ENCODE data around the gene ALDH3A2. TPM values are rescaled to one million over a fixed set of nuclear protein-coding genes. Genes with fewer than 3 reads are reported as not detected.

ALDH3A2 gene
- total and polyA plus RNA-seq, 2 donors (not counting 1 experiment from before 2014, with no cell fraction given) = 7.5 to 35.1 TPM

DNA sequence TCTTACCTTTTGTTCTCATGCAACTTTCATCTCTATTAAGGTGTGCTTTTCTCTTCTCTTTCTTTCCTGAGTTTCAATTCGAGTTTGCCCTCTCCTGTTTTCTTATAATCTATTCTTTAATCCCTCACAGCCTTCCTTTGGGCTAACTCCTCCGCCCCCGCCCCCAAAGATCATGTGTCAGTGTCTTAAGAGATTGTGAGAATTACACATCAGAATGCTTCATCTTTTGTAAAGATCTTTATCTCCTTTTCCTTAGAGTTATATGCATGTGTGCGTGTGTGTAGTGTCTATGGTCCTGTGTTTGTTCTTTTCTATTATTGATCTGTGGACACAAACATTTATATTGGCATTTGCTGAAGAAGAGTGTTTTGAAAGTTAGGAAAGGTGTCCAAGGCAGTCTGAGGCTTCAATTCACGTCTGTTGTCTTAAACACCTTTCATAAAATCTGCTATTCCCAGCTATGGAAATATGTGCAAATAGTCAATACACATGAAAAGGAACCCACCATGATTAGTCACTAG, 6.1 kb upstream of the ALDH3A2 start:
- Histone ChIP-seq H3K27ac (ENCODE audit: low read length in 2 of 2) (no peak overlapping the region), H4K20me1 (ENCODE audit: control insufficient read depth, insufficient read depth, low read length, poor library complexity, severe bottlenecking) (no peaks in the 10 kb centered on the region), H3K27me3 (replicated peaks in 1 of 4; ENCODE audit: control extremely low read depth in 1 of 4, control insufficient read depth in 3 of 4, insufficient read depth in 4 of 4, low read length in 3 of 4) (no peaks in the 10 kb centered on the region), H3K79me2 (ENCODE audit: control insufficient read depth, insufficient read depth, low read length) (no peaks in the 10 kb centered on the region), H3K9ac (ENCODE audit: low read length) (no peak overlapping the region), H3K4me1 (ENCODE audit: control insufficient read depth in 2 of 2, insufficient read depth in 2 of 2, low read length in 2 of 2) (peaks cover under 1 to 2% of the 10 kb centered on the region in 2 donors), H2AFZ (ENCODE audit: insufficient read depth, low read depth, low read length, poor library complexity, severe bottlenecking) (no peak overlapping the region), H3K4me2 (replicated peaks; ENCODE audit: low read depth, low read length, poor library complexity, severe bottlenecking) (no peak overlapping the region), H3K9me3 (ENCODE audit: control extremely low read depth in 1 of 3, control insufficient read depth in 2 of 3, insufficient read depth in 1 of 3, low read length in 2 of 3) (peaks cover 3 to 8% (median 5%) of the 10 kb centered on the region in 3 donors), H3K4me3 (ENCODE audit: control extremely low read depth in 1 of 5, extremely low read depth in 1 of 5, insufficient read depth in 1 of 5, low read depth in 2 of 5, low read length in 4 of 5) (no peak overlapping the region), H3K36me3 (replicated peaks in 1 of 2; ENCODE audit: control extremely low read depth in 1 of 2, control insufficient read depth in 1 of 2, extremely low read depth in 1 of 2, insufficient read depth in 2 of 2, low read length in 1 of 2) (no peaks in the 10 kb centered on the region)
- no peak overlapping the region for H3K4me3 Mint-ChIP-seq
- no peak overlapping the region for H3K27ac Mint-ChIP-seq
- peaks cover 8% of the 10 kb centered on the region for H3K4me1 Mint-ChIP-seq
- POLR2A ChIA-PET = interaction anchor here (0.7 kb wide), 1 partner anchor 17 kb away, joined by 3 read pairs; no protein-coding TSS in a partner anchor
- intact Hi-C loops (cut with micrococcal nuclease) = no loop called here
- WGBS (ENCODE audit: insufficient coverage) = no CpG with 5 or more reads among the region's 5 CpGs
- TF ChIP-seq EZH2 (IDR thresholded peaks at IDR 0.05; ENCODE audit: borderline replicate concordance, insufficient read depth, low read depth, low read length, poor library complexity, severe bottlenecking) = no peak
- TF ChIP-seq, protein P1, sequence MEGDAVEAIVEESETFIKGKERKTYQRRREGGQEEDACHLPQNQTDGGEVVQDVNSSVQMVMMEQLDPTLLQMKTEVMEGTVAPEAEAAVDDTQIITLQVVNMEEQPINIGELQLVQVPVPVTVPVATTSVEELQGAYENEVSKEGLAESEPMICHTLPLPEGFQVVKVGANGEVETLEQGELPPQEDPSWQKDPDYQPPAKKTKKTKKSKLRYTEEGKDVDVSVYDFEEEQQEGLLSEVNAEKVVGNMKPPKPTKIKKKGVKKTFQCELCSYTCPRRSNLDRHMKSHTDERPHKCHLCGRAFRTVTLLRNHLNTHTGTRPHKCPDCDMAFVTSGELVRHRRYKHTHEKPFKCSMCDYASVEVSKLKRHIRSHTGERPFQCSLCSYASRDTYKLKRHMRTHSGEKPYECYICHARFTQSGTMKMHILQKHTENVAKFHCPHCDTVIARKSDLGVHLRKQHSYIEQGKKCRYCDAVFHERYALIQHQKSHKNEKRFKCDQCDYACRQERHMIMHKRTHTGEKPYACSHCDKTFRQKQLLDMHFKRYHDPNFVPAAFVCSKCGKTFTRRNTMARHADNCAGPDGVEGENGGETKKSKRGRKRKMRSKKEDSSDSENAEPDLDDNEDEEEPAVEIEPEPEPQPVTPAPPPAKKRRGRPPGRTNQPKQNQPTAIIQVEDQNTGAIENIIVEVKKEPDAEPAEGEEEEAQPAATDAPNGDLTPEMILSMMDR (IDR thresholded peaks at IDR 0.05) = no peak
- peaks cover 5% of the 10 kb centered on the region for H3K9me3 Mint-ChIP-seq (ENCODE audit: insufficient read depth)
- CTCF ChIA-PET = no interaction called here
- DNase-seq = no peak
- peaks cover 10% of the 10 kb centered on the region for H3K27me3 Mint-ChIP-seq
- no peak for ATAC-seq (ENCODE audit: low read depth)

DNA sequence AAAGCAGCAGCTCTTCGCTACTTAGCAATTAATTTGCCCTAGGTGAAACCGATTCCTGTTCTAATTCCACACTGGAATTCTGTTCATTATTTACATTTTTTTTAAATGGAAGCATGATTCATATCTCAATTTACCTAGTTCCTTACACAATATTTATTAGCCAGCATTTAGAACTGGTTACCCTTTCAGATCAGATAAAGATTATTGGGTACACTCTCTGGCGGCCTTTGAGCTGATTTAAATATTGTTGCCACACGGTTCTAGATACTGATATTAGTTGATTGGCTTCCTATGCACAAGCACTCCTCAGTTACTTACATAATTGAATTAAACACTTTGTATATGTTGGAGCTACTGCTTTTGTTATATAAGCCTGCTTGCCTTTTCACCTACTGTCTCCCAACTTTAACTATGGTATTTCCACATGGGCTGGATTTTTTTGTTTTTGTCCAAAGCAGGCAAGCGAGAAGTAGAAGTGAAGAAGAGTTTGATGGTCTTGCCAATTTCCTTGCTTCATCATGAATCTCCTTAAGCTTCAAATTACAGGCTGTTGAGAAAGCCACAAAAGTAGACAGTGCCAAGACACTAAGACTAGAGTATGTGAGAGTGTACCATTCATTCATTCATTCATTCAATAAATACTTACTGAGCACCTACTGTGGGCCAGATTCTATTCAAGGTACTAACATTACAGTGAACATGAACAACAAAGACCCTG, 3.9 kb upstream of the ALDH3A2 start:
- ChIA-PET POLR2A (no interaction called here), CTCF (interaction anchor here (1.0 to 6.0 kb wide), 3 partner anchors 12 to 118 kb away, joined by 3 to 26 read pairs (median 4); no protein-coding TSS in a partner anchor)
- no peak overlapping the region for H2AFZ ChIP-seq (ENCODE audit: insufficient read depth, low read depth, low read length, poor library complexity, severe bottlenecking)
- peaks cover 12 to 18% of the 10 kb centered on the region in 2 donors for H3K4me1 ChIP-seq (ENCODE audit: control insufficient read depth in 2 of 2, insufficient read depth in 2 of 2, low read length in 2 of 2)
- WGBS (ENCODE audit: insufficient coverage) = no CpG with 5 or more reads among the region's 5 CpGs
- no peaks in the 10 kb centered on the region for H3K9me3 Mint-ChIP-seq (ENCODE audit: insufficient read depth)
- no peaks in the 10 kb centered on the region for H3K79me2 ChIP-seq (ENCODE audit: control insufficient read depth, insufficient read depth, low read length)
- peaks cover 6% of the 10 kb centered on the region for H3K27me3 Mint-ChIP-seq
- no peaks in the 10 kb centered on the region for H4K20me1 ChIP-seq (ENCODE audit: control insufficient read depth, insufficient read depth, low read length, poor library complexity, severe bottlenecking)
- no peak overlapping the region for H3K27ac ChIP-seq (ENCODE audit: low read length in 2 of 2)
- no peak overlapping the region for H3K4me3 Mint-ChIP-seq
- no peaks in the 10 kb centered on the region for H3K27me3 ChIP-seq (replicated peaks in 1 of 4; ENCODE audit: control extremely low read depth in 1 of 4, control insufficient read depth in 3 of 4, insufficient read depth in 4 of 4, low read length in 3 of 4)
- no peak for TF ChIP-seq EZH2 (IDR thresholded peaks at IDR 0.05; ENCODE audit: borderline replicate concordance, insufficient read depth, low read depth, low read length, poor library complexity, severe bottlenecking)
- TF ChIP-seq, protein P1 (IDR thresholded peaks at IDR 0.05) = no peak
- no peak overlapping the region for H3K4me3 ChIP-seq (ENCODE audit: control extremely low read depth in 1 of 5, extremely low read depth in 1 of 5, insufficient read depth in 1 of 5, low read depth in 2 of 5, low read length in 4 of 5)
- no peak overlapping the region for H3K27ac Mint-ChIP-seq
- DNase-seq = no peak
- H3K9ac ChIP-seq (ENCODE audit: low read length) = no peak overlapping the region
- no peaks in the 10 kb centered on the region for H3K36me3 ChIP-seq (replicated peaks in 1 of 2; ENCODE audit: control extremely low read depth in 1 of 2, control insufficient read depth in 1 of 2, extremely low read depth in 1 of 2, insufficient read depth in 2 of 2, low read length in 1 of 2)
- intact Hi-C loops (cut with micrococcal nuclease) = loop anchor here (5.0 kb wide), 1 partner anchor 513 kb away; no protein-coding TSS in a partner anchor
- H3K4me1 Mint-ChIP-seq = peaks cover 24% of the 10 kb centered on the region
- no peaks in the 10 kb centered on the region for H3K9me3 ChIP-seq (ENCODE audit: control extremely low read depth in 1 of 3, control insufficient read depth in 2 of 3, insufficient read depth in 1 of 3, low read length in 2 of 3)
- H3K4me2 ChIP-seq (replicated peaks; ENCODE audit: low read depth, low read length, poor library complexity, severe bottlenecking) = no peak overlapping the region
- ATAC-seq (ENCODE audit: low read depth) = no peak
